AG10803 (cell line): ENCODE measurements around the gene PLXDC1.

Source experiments
- DNase-seq: peaks from one replicate; pipeline ENCODE4 v3.0.0; 2010; ENCODE audit warnings: low read depth
- H3K4me3 ChIP-seq: 2 replicates; pipeline ENCODE4 v1.5.1; 2011; ENCODE audit warnings: mild to moderate bottlenecking, low read length, control low read depth
- CTCF ChIP-seq: conservative IDR thresholded peaks from 2 replicates; pipeline ENCODE4 v1.5.1; 2011; ENCODE audit warnings: mild to moderate bottlenecking, low read length, control low read depth, inconsistent platforms

PLXDC1 gene

GRCh38 chr17:39015546-39015935, 135.9 kb downstream of the PLXDC1 start:
- no peak for TF ChIP-seq CTCF
- DNase-seq = no peak
- no peak overlapping the region for H3K4me3 ChIP-seq

GRCh38 chr17:39014795-39015545, 136.5 kb downstream of the PLXDC1 start:
- TF ChIP-seq CTCF = no peak
- H3K4me3 ChIP-seq = no peak overlapping the region
- no peak for DNase-seq

GRCh38 chr17:39014044-39014794, 137.2 kb downstream of the PLXDC1 start:
- DNase-seq = peak; percentile 43

More at GRCh38 chr17:39014044-39014794, 137.2 kb downstream of the PLXDC1 start:
- TF ChIP-seq CTCF = no peak
- H3K4me3 ChIP-seq = no peak overlapping the region
